ENCODE measurements around the gene KIAA0825. TPM values are rescaled to one million over a fixed set of nuclear protein-coding genes. Genes with fewer than 3 reads are reported as not detected.

Gene KIAA0825
- total RNA-seq, 5 donors from 2014 or later (not counting 1 experiment from before 2014, with no cell fraction given) = 1.4 to 4.0 (median 1.6) TPM

DNA sequence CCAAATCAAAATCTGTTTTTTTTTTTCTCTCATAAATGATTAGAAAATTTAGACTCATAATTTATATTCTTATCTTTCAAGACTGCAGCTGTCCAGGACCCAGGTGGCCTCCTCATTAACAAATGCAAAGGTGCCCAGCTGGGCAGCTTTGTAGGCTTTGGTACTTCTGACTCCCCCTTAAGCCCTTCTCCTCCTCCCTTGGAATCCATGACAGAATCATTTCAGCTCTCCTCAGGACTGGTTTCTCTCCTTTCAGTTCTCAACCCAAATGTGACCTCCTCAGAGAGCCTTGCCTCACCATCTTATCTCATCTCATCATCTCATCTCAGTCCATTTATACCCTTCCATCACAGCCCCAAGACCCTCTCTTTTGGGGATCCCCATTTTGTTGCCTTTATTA, 221.7 kb downstream of the KIAA0825 start:
- no peaks in the 10 kb centered on the region for H3K27me3 Mint-ChIP-seq
- Histone ChIP-seq H3K9me3 (no peaks in the 10 kb centered on the region), H3K4me3 (ENCODE audit: control insufficient read depth in 1 of 2, extremely low read depth in 1 of 2, low read length in 1 of 2) (no peak overlapping the region), H3K27ac (ENCODE audit: low read length) (no peak overlapping the region), H3K27me3 (replicated peaks in 1 of 2; ENCODE audit: control insufficient read depth in 2 of 2, extremely low read depth in 1 of 2, insufficient read depth in 2 of 2, low read length in 1 of 2) (no peaks in the 10 kb centered on the region), H3K4me1 (ENCODE audit: control insufficient read depth in 1 of 2, extremely low read depth in 1 of 2, insufficient read depth in 2 of 2, low read length in 2 of 2) (no peaks in the 10 kb centered on the region), H3K36me3 (ENCODE audit: control insufficient read depth in 2 of 2, extremely low read depth in 1 of 2, insufficient read depth in 1 of 2, low read length in 1 of 2) (no peaks in the 10 kb centered on the region)
- ChIA-PET CTCF (no interaction called here), POLR2A (no interaction called here)
- no peak overlapping the region for H3K27ac Mint-ChIP-seq
- no peaks in the 10 kb centered on the region for H3K9me3 Mint-ChIP-seq
- peaks cover 4% of the 10 kb centered on the region for H3K36me3 Mint-ChIP-seq
- no peak for ATAC-seq (replicated peaks in 1 of 4)
- DNase-seq = no peak
- H3K4me3 Mint-ChIP-seq = no peak overlapping the region
- no peaks in the 10 kb centered on the region for H3K4me1 Mint-ChIP-seq

GRCh38 chr5:94395468-94395867, 222.9 kb downstream of the KIAA0825 start:
- no peak overlapping the region for H3K27ac ChIP-seq (ENCODE audit: low read length)
- CTCF ChIA-PET = no interaction called here
- no peaks in the 10 kb centered on the region for H3K36me3 ChIP-seq (ENCODE audit: control insufficient read depth in 2 of 2, extremely low read depth in 1 of 2, insufficient read depth in 1 of 2, low read length in 1 of 2)
- H3K4me1 ChIP-seq (ENCODE audit: control insufficient read depth in 1 of 2, extremely low read depth in 1 of 2, insufficient read depth in 2 of 2, low read length in 2 of 2) = no peaks in the 10 kb centered on the region
- no peaks in the 10 kb centered on the region for H3K27me3 Mint-ChIP-seq
- no peak overlapping the region for H3K4me3 ChIP-seq (ENCODE audit: control insufficient read depth in 1 of 2, extremely low read depth in 1 of 2, low read length in 1 of 2)
- POLR2A ChIA-PET = no interaction called here
- H3K4me1 Mint-ChIP-seq = no peaks in the 10 kb centered on the region
- H3K9me3 ChIP-seq = no peaks in the 10 kb centered on the region
- H3K27ac Mint-ChIP-seq = no peak overlapping the region
- H3K36me3 Mint-ChIP-seq = peaks cover 4% of the 10 kb centered on the region
- H3K4me3 Mint-ChIP-seq = no peak overlapping the region
- 67% methylated on average over 1 of the region's 1 CpG for WGBS (ENCODE audit: insufficient coverage)
- no peak for DNase-seq
- H3K9me3 Mint-ChIP-seq = no peaks in the 10 kb centered on the region
- no peak for ATAC-seq (replicated peaks in 1 of 4)
- H3K27me3 ChIP-seq (replicated peaks in 1 of 2; ENCODE audit: control insufficient read depth in 2 of 2, extremely low read depth in 1 of 2, insufficient read depth in 2 of 2, low read length in 1 of 2) = no peaks in the 10 kb centered on the region

- CTCF ChIA-PET = no interaction called here
- Mint-ChIP-seq H3K4me3 (no peak overlapping the region), H3K4me1 (peaks cover 0 to 3% (median 0%) of the 10 kb centered on the region in 3 donors), H3K9me3 (no peaks in the 10 kb centered on the region), H3K36me3 (peaks cover 4% of the 10 kb centered on the region), H3K27me3 (no peaks in the 10 kb centered on the region), H3K27ac (no peak overlapping the region)
- Histone ChIP-seq H3K36me3 (ENCODE audit: control insufficient read depth in 2 of 2, extremely low read depth in 1 of 2, insufficient read depth in 1 of 2, low read length in 1 of 2) (no peaks in the 10 kb centered on the region), H3K9me3 (no peaks in the 10 kb centered on the region), H3K27me3 (replicated peaks in 1 of 2; ENCODE audit: control insufficient read depth in 2 of 2, extremely low read depth in 1 of 2, insufficient read depth in 2 of 2, low read length in 1 of 2) (no peaks in the 10 kb centered on the region), H3K27ac (ENCODE audit: low read length) (no peak overlapping the region), H3K4me3 (ENCODE audit: control insufficient read depth in 1 of 2, extremely low read depth in 1 of 2, low read length in 1 of 2) (no peak overlapping the region), H3K4me1 (ENCODE audit: control insufficient read depth in 1 of 2, extremely low read depth in 1 of 2, insufficient read depth in 2 of 2, low read length in 2 of 2) (no peaks in the 10 kb centered on the region)
- POLR2A ChIA-PET = no interaction called here
- WGBS (ENCODE audit: insufficient coverage) = no CpG with 5 or more reads among the region's 1 CpG
- ATAC-seq (replicated peaks in 1 of 4) = no peak
- no peak for DNase-seq
Observed at GRCh38 chr5:94391996-94392395, 226.4 kb downstream of the KIAA0825 start.

DNA sequence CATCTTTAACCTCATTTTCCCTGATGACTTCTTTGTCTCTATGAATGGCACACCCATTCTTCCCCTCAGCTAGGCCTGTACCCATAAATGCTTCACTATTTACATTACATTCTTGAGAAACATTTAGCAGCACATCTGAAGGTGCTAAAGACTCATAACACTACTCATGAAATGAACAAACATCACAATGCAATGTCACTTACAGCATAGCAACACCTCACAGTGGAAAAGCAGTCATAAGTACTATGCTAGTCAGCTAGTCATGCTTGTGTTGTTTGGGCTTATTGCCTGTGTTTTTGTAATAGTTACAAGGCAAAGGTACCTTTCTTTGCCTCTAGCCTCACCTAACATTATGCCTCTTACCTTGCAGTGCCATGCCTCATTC, 228.9 kb downstream of the KIAA0825 start:
- H3K27ac Mint-ChIP-seq = no peak overlapping the region
- H3K4me1 Mint-ChIP-seq = peaks cover 0 to 3% (median 0%) of the 10 kb centered on the region in 3 donors
- peaks cover 4% of the 10 kb centered on the region for H3K36me3 Mint-ChIP-seq
- H3K27me3 ChIP-seq (replicated peaks in 1 of 2; ENCODE audit: control insufficient read depth in 2 of 2, extremely low read depth in 1 of 2, insufficient read depth in 2 of 2, low read length in 1 of 2) = no peaks in the 10 kb centered on the region
- no peak for ATAC-seq (replicated peaks in 1 of 4)
- H3K4me1 ChIP-seq (ENCODE audit: control insufficient read depth in 1 of 2, extremely low read depth in 1 of 2, insufficient read depth in 2 of 2, low read length in 2 of 2) = no peaks in the 10 kb centered on the region
- no peak overlapping the region for H3K4me3 Mint-ChIP-seq
- ChIA-PET POLR2A (no interaction called here), CTCF (no interaction called here)
- no peak for DNase-seq
- no peaks in the 10 kb centered on the region for H3K27me3 Mint-ChIP-seq
- no peaks in the 10 kb centered on the region for H3K9me3 Mint-ChIP-seq
- no peaks in the 10 kb centered on the region for H3K36me3 ChIP-seq (ENCODE audit: control insufficient read depth in 2 of 2, extremely low read depth in 1 of 2, insufficient read depth in 1 of 2, low read length in 1 of 2)
- H3K4me3 ChIP-seq (ENCODE audit: control insufficient read depth in 1 of 2, extremely low read depth in 1 of 2, low read length in 1 of 2) = no peak overlapping the region
- H3K27ac ChIP-seq (ENCODE audit: low read length) = no peak overlapping the region
- H3K9me3 ChIP-seq = no peaks in the 10 kb centered on the region

DNA sequence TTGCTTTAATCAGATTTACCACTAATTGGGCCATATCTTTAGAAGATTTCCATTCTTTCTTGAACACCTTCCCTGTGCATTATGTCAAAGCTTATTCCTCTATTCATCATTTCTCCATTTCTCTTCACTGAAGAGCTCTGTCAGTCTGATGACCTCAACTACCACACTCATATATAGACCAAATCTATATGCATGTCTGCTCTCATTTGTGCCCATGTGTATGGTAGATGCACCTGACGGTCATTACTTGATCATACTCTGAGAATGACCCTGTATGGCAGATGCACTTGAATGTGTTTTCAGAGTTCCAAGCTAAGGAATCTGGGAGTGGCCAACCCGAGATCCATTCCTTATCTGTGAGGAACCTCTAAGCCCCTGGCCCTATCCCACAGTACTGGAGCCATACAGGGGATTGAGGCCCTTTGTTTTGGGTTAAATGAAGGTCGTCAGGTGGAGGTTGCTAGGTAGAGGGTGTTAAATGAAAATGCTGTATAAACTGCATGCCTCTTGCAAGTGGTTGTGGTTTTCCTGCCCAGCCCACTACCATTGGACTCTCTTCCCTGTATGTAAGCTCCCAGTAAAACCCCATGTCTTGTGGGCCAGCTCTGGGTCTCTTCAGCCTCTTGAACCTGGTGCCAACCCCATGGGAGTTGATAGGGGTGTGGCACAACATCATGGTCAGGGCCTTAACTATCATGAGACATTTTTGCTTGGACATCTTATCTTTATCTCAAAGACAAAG, 229.5 kb downstream of the KIAA0825 start:
- no peaks in the 10 kb centered on the region for H3K27me3 ChIP-seq (replicated peaks in 1 of 2; ENCODE audit: control insufficient read depth in 2 of 2, extremely low read depth in 1 of 2, insufficient read depth in 2 of 2, low read length in 1 of 2)
- H3K4me3 Mint-ChIP-seq = no peak overlapping the region
- DNase-seq (no peak), ATAC-seq (replicated peaks in 1 of 4) (no peak)
- H3K36me3 Mint-ChIP-seq = peaks cover 8% of the 10 kb centered on the region
- H3K27me3 Mint-ChIP-seq = no peaks in the 10 kb centered on the region
- H3K9me3 ChIP-seq = no peaks in the 10 kb centered on the region
- ChIA-PET CTCF (no interaction called here), POLR2A (no interaction called here)
- no peaks in the 10 kb centered on the region for H3K4me1 ChIP-seq (ENCODE audit: control insufficient read depth in 1 of 2, extremely low read depth in 1 of 2, insufficient read depth in 2 of 2, low read length in 2 of 2)
- no peaks in the 10 kb centered on the region for H3K9me3 Mint-ChIP-seq
- H3K27ac Mint-ChIP-seq = no peak overlapping the region
- no peak overlapping the region for H3K4me3 ChIP-seq (ENCODE audit: control insufficient read depth in 1 of 2, extremely low read depth in 1 of 2, low read length in 1 of 2)
- H3K36me3 ChIP-seq (ENCODE audit: control insufficient read depth in 2 of 2, extremely low read depth in 1 of 2, insufficient read depth in 1 of 2, low read length in 1 of 2) = no peaks in the 10 kb centered on the region
- peaks cover 0 to 3% (median 0%) of the 10 kb centered on the region in 3 donors for H3K4me1 Mint-ChIP-seq
- H3K27ac ChIP-seq (ENCODE audit: low read length) = no peak overlapping the region
- 100% methylated on average over 1 of the region's 3 CpGs for WGBS (ENCODE audit: insufficient coverage)

- ChIA-PET POLR2A (no interaction called here), CTCF (no interaction called here)
Observed at GRCh38 chr5:94385767-94386166, 232.6 kb downstream of the KIAA0825 start.

DNA sequence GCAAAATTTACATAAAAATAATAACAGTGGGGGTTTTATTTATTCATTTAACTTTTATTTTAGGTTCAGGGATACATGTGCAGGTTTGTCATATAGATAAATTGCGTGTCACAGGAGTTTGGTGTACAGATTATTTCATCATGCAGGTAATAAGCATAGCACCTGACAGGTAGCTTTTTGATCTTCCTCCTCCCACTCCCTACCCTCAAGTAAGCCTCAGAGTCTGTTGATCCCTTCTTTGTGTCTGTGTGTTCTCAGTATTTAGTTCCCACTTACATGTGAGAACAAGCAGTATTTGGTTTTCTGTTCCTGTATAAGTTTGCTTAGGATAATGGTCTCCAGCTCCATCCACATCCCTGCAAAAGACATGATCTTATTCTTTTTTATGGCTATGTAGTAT, 240.3 kb downstream of the KIAA0825 start:
- Mint-ChIP-seq H3K4me3 (no peak overlapping the region), H3K4me1 (no peaks in the 10 kb centered on the region), H3K27me3 (no peaks in the 10 kb centered on the region), H3K36me3 (peaks cover 8% of the 10 kb centered on the region), H3K9me3 (no peaks in the 10 kb centered on the region), H3K27ac (no peak overlapping the region)
- no peak for ATAC-seq (replicated peaks in 1 of 4)
- H3K4me1 ChIP-seq (ENCODE audit: control insufficient read depth in 1 of 2, extremely low read depth in 1 of 2, insufficient read depth in 2 of 2, low read length in 2 of 2) = no peaks in the 10 kb centered on the region
- WGBS (ENCODE audit: insufficient coverage) = no CpG with 5 or more reads among the region's 1 CpG
- no peaks in the 10 kb centered on the region for H3K36me3 ChIP-seq (ENCODE audit: control insufficient read depth in 2 of 2, extremely low read depth in 1 of 2, insufficient read depth in 1 of 2, low read length in 1 of 2)
- H3K9me3 ChIP-seq = no peaks in the 10 kb centered on the region
- H3K27me3 ChIP-seq (replicated peaks in 1 of 2; ENCODE audit: control insufficient read depth in 2 of 2, extremely low read depth in 1 of 2, insufficient read depth in 2 of 2, low read length in 1 of 2) = no peaks in the 10 kb centered on the region
- ChIA-PET POLR2A (no interaction called here), CTCF (no interaction called here)
- DNase-seq = no peak
- H3K4me3 ChIP-seq (ENCODE audit: control insufficient read depth in 1 of 2, extremely low read depth in 1 of 2, low read length in 1 of 2) = no peak overlapping the region
- H3K27ac ChIP-seq (ENCODE audit: low read length) = no peak overlapping the region

More at GRCh38 chr5:94385767-94386166, 232.6 kb downstream of the KIAA0825 start:
- no peaks in the 10 kb centered on the region for H3K36me3 ChIP-seq (ENCODE audit: control insufficient read depth in 2 of 2, extremely low read depth in 1 of 2, insufficient read depth in 1 of 2, low read length in 1 of 2)
- H3K27me3 Mint-ChIP-seq = no peaks in the 10 kb centered on the region
- H3K27me3 ChIP-seq (replicated peaks in 1 of 2; ENCODE audit: control insufficient read depth in 2 of 2, extremely low read depth in 1 of 2, insufficient read depth in 2 of 2, low read length in 1 of 2) = no peaks in the 10 kb centered on the region
- no peaks in the 10 kb centered on the region for H3K9me3 ChIP-seq
- H3K4me1 Mint-ChIP-seq = peaks cover 0 to 3% (median 0%) of the 10 kb centered on the region in 3 donors
- no peaks in the 10 kb centered on the region for H3K9me3 Mint-ChIP-seq
- H3K4me1 ChIP-seq (ENCODE audit: control insufficient read depth in 1 of 2, extremely low read depth in 1 of 2, insufficient read depth in 2 of 2, low read length in 2 of 2) = no peaks in the 10 kb centered on the region
- H3K27ac Mint-ChIP-seq = no peak overlapping the region
- peaks cover 13% of the 10 kb centered on the region for H3K36me3 Mint-ChIP-seq
- WGBS (ENCODE audit: insufficient coverage) = no CpG with 5 or more reads among the region's 1 CpG
- ATAC-seq (replicated peaks in 1 of 4) (no peak), DNase-seq (no peak)
- H3K4me3 Mint-ChIP-seq = no peak overlapping the region
- H3K27ac ChIP-seq (ENCODE audit: low read length) = no peak overlapping the region
- H3K4me3 ChIP-seq (ENCODE audit: control insufficient read depth in 1 of 2, extremely low read depth in 1 of 2, low read length in 1 of 2) = no peak overlapping the region
